Pulmonary artery endothelial cell (primary cell): ENCODE measurements around the gene BTBD9. TPM values are rescaled to one million over a fixed set of nuclear protein-coding genes. Genes with fewer than 3 reads are reported as not detected.
"Not testable (repeated sequence)": the region's sequence is repeated elsewhere in the genome, so short reads cannot be mapped to it uniquely, and the experiment has no call there.

Experiments
- DNase-seq: peaks from one replicate; pipeline ENCODE4 v3.0.0-alpha.2; 2011; ENCODE audit warnings: low read depth, low spot score
- total RNA-seq: library from RNA; depleted of rRNA; stranded (reverse); fragments of >200 nt; gene quantifications from 2 replicates; pipeline ENCODE4 v1.2.3, GENCODE V29; 2014

BTBD9 gene
- total RNA-seq, 1 donor from 2014 or later: 7.6 TPM

GRCh38 chr6:38434051-38434450 lies 205.7 kb downstream of the BTBD9 start:
- DNase-seq: no peak

- no peak for DNase-seq
Measured at GRCh38 chr6:38432479-38432878, 207.2 kb downstream of the BTBD9 start.

- DNase-seq: no peak
Measured at GRCh38 chr6:38432079-38432478, 207.7 kb downstream of the BTBD9 start.

GRCh38 chr6:38429546-38429945 lies 210.2 kb downstream of the BTBD9 start:
- DNase-seq: no peak

GRCh38 chr6:38427492-38428210 lies 212.1 kb downstream of the BTBD9 start:
- no peak for DNase-seq

GRCh38 chr6:38425788-38426488 lies 213.8 kb downstream of the BTBD9 start:
- DNase-seq: not testable (repeated sequence)

- no peak for DNase-seq
Measured at GRCh38 chr6:38423746-38424145, 216.0 kb downstream of the BTBD9 start.

- no peak for DNase-seq
Measured at GRCh38 chr6:38420207-38420606, 219.5 kb downstream of the BTBD9 start.

GRCh38 chr6:38417521-38417920 lies 222.2 kb downstream of the BTBD9 start:
- DNase-seq: no peak

GRCh38 chr6:38415231-38416005 lies 224.3 kb downstream of the BTBD9 start:
- DNase-seq: no peak

- no peak for DNase-seq
Measured at GRCh38 chr6:38413102-38413800, 226.5 kb downstream of the BTBD9 start.

- no peak for DNase-seq
Measured at GRCh38 chr6:38407192-38407591, 232.5 kb downstream of the BTBD9 start.

GRCh38 chr6:38406096-38406495 lies 233.6 kb downstream of the BTBD9 start:
- DNase-seq: no peak

- no peak for DNase-seq
Measured at GRCh38 chr6:38404900-38405556, 234.7 kb downstream of the BTBD9 start.

GRCh38 chr6:38404355-38404754 lies 235.4 kb downstream of the BTBD9 start:
- DNase-seq: peak; percentile 10

GRCh38 chr6:38403548-38403947 lies 236.2 kb downstream of the BTBD9 start:
- DNase-seq: no peak

GRCh38 chr6:38400764-38401163 lies 239.0 kb downstream of the BTBD9 start:
- no peak for DNase-seq

- no peak for DNase-seq
Measured at GRCh38 chr6:38400101-38400500, 239.6 kb downstream of the BTBD9 start.

GRCh38 chr6:38396209-38396608 lies 243.5 kb downstream of the BTBD9 start:
- DNase-seq: no peak

GRCh38 chr6:38393986-38394385 lies 245.7 kb downstream of the BTBD9 start:
- DNase-seq: peak; percentile 82
